Ascending aorta (tissue), 2 donors: ENCODE data around the gene MITD1. TPM values are rescaled to one million over a fixed set of nuclear protein-coding genes. Genes with fewer than 3 reads are reported as not detected.
"Not testable (repeated sequence)": the region's sequence is repeated elsewhere in the genome, so short reads cannot be mapped to it uniquely, and the experiment has no call there.

ENCODE experiments used
- DNase-seq, 2 donors: peaks; one replicate each; pipeline ENCODE4 v3.0.0-alpha.2; 2019; ENCODE audit warnings: low spot score in 2 of 2
- H3K27ac ChIP-seq, 2 donors: fragments of 200-600 bp; sonication (generic); one replicate each; pipeline ENCODE4 v1.5.1; 2016 to 2017; ENCODE audit warnings: mild to moderate bottlenecking in 1 of 2
- H3K27me3 ChIP-seq: fragments of 200-600 bp; sonication (generic); one replicate; pipeline ENCODE4 v1.5.1; 2017
- H3K36me3 ChIP-seq, 2 donors: fragments of 200-600 bp; sonication (generic); one replicate each; pipeline ENCODE4 v1.5.1; 2016
- H3K4me1 ChIP-seq, 2 donors: fragments of 200-600 bp; sonication (generic); one replicate each; pipeline ENCODE4 v1.5.1; 2016 to 2017; ENCODE audit warnings: mild to moderate bottlenecking in 1 of 2
- H3K4me3 ChIP-seq, 2 donors: fragments of 200-600 bp; sonication (generic); one replicate each; pipeline ENCODE4 v1.5.1; 2016 to 2017; ENCODE audit warnings: mild to moderate bottlenecking in 1 of 2
- H3K9me3 ChIP-seq, 2 donors: fragments of 200-600 bp; sonication (generic); one replicate each; pipeline ENCODE4 v1.5.1; 2016
- intact Hi-C: fragments of 100-400 bp; cut with DNase I; formaldehyde crosslinking; loops from one replicate; pipeline ENCODE4 v1.15.1; 2023
- total RNA-seq: library from RNA; depleted of rRNA; stranded (reverse); fragments of >200 nt; gene quantifications from one replicate; pipeline ENCODE4 v1.1.0, GENCODE V29; 2016
- TF ChIP-seq, protein P1 (sequence below), 3 experiments: fragments of 200-600 bp in 2 of 3; fragments of 450-650 bp in 1 of 3; sonication (generic) in 2 of 3; IDR thresholded peaks; one replicate each; pipeline ENCODE4 v1.5.1; 2016 to 2019; ENCODE audit warnings: antibody characterized with exemption in 3 of 3, mild to moderate bottlenecking in 1 of 3, moderate library complexity in 1 of 3

The MITD1 gene
- total RNA-seq, 1 donor from 2014 or later: 13.3 TPM

DNA sequence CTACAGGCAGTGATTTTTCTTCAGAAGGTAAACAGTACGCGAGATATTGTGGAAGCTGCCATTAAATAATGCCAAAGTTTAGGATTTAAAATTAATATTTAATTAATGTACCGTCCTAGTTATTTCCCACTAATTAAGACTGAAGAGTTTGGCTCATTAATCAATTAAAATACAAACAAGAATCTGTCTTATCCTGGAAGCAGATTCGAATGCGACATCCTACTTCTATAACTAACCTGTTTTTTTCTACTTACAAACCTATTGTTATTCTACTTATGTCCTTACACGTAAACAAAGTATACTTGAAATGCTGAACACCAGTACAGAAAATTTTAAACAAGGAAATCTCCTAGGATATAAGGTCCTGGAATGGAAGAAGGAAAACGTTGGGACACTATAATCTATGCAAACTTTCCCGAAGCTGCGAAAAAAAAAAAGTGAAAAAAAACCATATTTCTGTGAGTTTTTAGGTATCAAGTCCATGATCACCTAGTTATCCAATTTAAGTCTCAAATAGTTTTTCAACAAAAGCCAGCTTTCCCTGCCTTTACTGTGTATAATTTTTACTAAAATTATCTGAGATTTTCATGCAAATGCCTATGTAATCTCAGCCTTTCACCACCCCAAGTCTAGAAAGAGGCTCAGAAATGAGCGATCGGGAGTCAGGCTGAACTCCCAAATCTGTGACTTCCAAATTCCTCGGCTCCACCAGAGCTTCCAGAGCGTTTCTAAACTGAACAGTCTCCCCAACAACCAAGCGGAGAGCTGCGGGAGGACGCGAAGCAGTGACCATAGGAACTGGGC lies 40.6 kb downstream of the MITD1 start:
- DNase-seq: no peak
- H3K27me3 ChIP-seq: no peaks in the 10 kb centered on the region
- no peaks in the 10 kb centered on the region for H3K36me3 ChIP-seq
- H3K9me3 ChIP-seq: peaks cover 0 to 6% of the 10 kb centered on the region in 2 donors
- H3K27ac ChIP-seq: peak overlapping the region; percentile 71 to 86
- TF ChIP-seq, protein P1, sequence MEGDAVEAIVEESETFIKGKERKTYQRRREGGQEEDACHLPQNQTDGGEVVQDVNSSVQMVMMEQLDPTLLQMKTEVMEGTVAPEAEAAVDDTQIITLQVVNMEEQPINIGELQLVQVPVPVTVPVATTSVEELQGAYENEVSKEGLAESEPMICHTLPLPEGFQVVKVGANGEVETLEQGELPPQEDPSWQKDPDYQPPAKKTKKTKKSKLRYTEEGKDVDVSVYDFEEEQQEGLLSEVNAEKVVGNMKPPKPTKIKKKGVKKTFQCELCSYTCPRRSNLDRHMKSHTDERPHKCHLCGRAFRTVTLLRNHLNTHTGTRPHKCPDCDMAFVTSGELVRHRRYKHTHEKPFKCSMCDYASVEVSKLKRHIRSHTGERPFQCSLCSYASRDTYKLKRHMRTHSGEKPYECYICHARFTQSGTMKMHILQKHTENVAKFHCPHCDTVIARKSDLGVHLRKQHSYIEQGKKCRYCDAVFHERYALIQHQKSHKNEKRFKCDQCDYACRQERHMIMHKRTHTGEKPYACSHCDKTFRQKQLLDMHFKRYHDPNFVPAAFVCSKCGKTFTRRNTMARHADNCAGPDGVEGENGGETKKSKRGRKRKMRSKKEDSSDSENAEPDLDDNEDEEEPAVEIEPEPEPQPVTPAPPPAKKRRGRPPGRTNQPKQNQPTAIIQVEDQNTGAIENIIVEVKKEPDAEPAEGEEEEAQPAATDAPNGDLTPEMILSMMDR (IDR thresholded peaks at IDR 0.05): no peak
- intact Hi-C loops: no loop called here
- peak overlapping the region; percentile 80 to 95 for H3K4me3 ChIP-seq
- peaks cover 0 to 4% of the 10 kb centered on the region in 2 donors for H3K4me1 ChIP-seq

- DNase-seq: no peak
Observed at GRCh38 chr2:99139003-99139402, 41.9 kb downstream of the MITD1 start.

DNA sequence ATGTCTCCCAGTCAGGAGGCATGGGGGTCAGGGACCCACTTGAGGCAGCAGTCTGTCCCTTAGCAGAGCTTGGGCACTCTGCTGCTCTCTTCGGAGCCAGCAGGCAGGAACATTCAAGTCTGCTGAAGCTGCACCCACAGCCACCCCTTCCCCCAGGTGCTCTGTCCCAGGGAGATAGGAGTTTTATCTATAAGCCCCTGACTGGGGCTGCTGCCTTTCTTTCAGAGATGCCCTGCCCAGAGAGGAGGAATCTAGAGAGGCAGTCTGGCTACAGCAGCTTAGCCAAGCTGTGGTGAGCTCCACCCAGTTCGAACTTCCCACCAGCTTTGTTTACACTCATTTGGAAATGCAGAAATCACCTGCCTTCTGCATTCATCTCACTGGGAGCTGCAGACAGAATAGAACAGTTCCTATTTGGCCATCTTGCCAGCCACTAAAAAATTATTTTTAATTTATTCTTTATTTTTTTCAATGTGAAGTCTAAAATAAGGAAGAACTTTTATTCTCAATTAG lies 45.8 kb downstream of the MITD1 start:
- H3K27me3 ChIP-seq, intact Hi-C loops, H3K36me3 ChIP-seq, H3K27ac ChIP-seq, H3K4me3 ChIP-seq, DNase-seq, H3K4me1 ChIP-seq: not testable (repeated sequence)
- peaks cover 26 to 55% of the 10 kb centered on the region in 2 donors for H3K9me3 ChIP-seq

More at GRCh38 chr2:99139003-99139402, 41.9 kb downstream of the MITD1 start:
- Histone ChIP-seq H3K4me1 (peaks cover 0 to 4% of the 10 kb centered on the region in 2 donors), H3K36me3 (no peaks in the 10 kb centered on the region), H3K27ac (no peak overlapping the region), H3K27me3 (no peaks in the 10 kb centered on the region), H3K4me3 (no peak overlapping the region), H3K9me3 (peaks cover 0 to 16% of the 10 kb centered on the region in 2 donors)
- intact Hi-C loops: no loop called here
- TF ChIP-seq, protein P1 (IDR thresholded peaks at IDR 0.05): no peak

GRCh38 chr2:99127981-99128380 lies 52.9 kb downstream of the MITD1 start:
- Histone ChIP-seq H3K27ac (no peak overlapping the region), H3K4me1 (no peaks in the 10 kb centered on the region), H3K4me3 (no peak overlapping the region), H3K36me3 (peaks cover 8 to 9% of the 10 kb centered on the region in 2 donors), H3K27me3 (no peaks in the 10 kb centered on the region), H3K9me3 (peaks cover 40 to 80% of the 10 kb centered on the region in 2 donors)
- DNase-seq: no peak
- intact Hi-C loops: no loop called here
- TF ChIP-seq, protein P1 (IDR thresholded peaks at IDR 0.05): no peak

Other genes with a start within 250 kb of the MITD1 start
- 51.9 TPM for gene CRACDL, start 244.8 kb downstream of the MITD1 start, total RNA-seq
- 0.32 TPM for gene C2orf15, start 39.4 kb downstream of the MITD1 start, total RNA-seq
- not detected for gene TSGA10, start 26.1 kb downstream of the MITD1 start, total RNA-seq
- not detected for gene LIPT1, start 26.1 kb downstream of the MITD1 start, total RNA-seq
- 32.6 TPM for gene MRPL30, start 126 bp upstream of the MITD1 start, total RNA-seq
- gene LYG2, start 74.6 kb upstream of the MITD1 start, total RNA-seq: not detected
- gene LYG1, start 120.1 kb upstream of the MITD1 start, total RNA-seq: not detected
- gene TXNDC9, start 155.3 kb upstream of the MITD1 start, total RNA-seq: 34.3 TPM
- 38.2 TPM for gene EIF5B, start 156.3 kb upstream of the MITD1 start, total RNA-seq